Measurements from ENCODE around the gene TRIAP1.
"Not testable (repeated sequence)": the region's sequence is repeated elsewhere in the genome, so short reads cannot be mapped to it uniquely, and the experiment has no call there.

TRIAP1 gene

DNA sequence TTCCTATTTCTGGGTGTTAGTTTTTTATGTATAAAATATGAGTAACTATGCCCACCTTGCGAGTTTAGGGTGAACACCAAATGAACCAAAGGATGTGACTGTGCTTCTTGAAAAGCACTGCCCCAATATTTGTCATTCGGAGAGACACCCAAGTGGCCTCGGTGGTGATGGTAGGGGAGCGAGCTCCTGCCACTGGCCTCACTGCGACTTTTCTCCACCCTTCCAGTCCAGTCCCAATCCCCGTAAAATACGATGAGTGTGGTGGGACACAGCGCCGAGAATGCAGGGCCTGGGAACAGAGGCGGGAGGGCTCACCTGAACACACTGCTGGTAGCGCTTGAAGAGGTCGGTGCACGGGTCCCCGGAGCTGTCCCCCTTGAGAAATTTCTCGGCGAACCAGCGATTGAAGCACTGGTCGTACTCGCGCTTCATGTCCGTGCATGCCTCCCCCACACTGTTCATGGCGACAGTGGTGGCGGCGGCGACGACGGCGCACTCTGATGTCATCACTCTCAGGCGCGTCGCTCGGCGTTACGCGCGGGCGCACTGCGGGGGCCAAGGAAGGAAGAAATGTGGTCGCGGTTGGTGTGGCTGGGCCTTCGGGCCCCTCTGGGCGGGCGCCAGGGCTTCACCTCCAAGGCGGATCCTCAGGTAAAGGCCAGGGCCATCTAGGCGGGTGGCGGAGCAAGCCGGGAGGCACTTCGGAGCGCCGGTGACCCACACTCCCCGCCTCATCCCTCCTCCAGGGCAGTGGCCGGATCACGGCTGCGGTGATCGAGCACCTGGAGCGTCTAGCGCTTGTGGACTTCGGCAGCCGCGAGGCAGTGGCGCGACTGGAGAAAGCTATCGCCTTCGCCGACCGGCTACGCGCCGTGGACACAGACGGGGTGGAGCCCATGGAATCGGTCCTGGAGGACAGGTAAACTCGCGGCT lies at the start of gene TRIAP1, which contains the start of gene GATC:
Gene TRIAP1, minus strand, starts transcription at position 474 of the 933 bp plus-strand sequence. Its CDS starts 12 bp downstream, at position 462.
Gene GATC, plus strand, starts transcription at position 534 of the 933 bp plus-strand sequence. Its CDS starts 37 bp downstream, at position 571.
- peak; percentile 76 to 80 for DNase-seq (ENCODE audit: low read depth in 2 of 2)

DNA sequence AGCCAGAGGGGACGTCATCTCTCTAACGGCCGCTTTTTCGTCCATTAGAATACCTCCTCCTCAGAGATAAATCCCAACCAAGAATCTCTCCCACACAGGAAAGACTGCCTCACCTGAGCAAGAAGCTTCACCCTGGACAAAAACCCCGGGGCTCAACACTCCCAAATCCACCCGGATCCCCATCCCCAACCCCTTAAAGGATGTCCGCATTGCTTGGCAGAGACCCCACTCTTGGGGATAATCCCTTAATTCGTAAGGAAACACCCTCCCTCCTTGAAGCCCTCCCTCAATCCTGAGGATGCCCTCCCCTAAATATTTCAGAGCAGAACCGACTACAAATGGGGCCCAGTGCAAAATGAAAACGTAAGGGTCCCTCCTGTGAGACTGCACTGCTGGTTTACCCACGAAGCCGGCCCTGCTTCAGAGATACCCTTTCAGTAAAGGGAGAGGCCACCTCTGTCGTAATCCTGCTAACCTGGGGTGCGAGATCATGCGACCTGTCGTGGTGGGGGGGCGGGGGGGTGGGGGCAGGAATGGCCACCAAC lies 49.1 kb upstream of the TRIAP1 start:
- DNase-seq (ENCODE audit: low read depth in 2 of 2): no peak

DNA sequence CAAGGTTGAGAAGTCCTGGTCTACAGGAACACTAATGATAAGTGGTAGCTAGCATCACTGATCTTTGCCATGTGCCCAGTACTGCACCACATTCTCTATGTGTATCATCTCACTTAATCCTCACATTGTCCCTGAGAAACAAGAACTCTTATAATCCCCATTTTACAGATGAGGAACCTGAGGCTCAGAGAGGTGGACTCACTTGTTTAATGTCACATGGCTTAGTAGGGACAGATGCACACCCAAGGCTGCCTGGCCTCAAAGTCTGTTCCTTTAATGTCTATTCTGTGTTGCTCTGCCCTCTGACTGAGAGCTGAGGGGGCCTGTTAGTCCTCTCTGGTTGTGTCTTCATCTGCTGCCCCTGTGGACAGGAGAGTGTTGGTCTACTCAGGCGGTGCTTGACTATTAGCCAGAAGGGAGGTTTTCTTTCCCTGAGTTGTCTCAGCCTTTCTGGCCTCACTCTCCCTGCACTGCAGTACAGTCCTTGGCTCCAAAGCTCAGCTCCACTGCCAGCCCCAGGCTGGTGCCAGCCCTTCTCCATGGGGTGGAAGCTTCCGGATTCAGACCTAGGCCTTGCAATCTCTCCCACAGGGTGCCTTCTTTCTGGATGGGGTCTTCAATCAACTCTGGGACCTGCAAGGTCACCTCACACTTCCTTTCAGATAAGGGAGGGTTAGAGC lies 44.8 kb upstream of the TRIAP1 start:
- DNase-seq (ENCODE audit: low read depth in 2 of 2): no peak

DNA sequence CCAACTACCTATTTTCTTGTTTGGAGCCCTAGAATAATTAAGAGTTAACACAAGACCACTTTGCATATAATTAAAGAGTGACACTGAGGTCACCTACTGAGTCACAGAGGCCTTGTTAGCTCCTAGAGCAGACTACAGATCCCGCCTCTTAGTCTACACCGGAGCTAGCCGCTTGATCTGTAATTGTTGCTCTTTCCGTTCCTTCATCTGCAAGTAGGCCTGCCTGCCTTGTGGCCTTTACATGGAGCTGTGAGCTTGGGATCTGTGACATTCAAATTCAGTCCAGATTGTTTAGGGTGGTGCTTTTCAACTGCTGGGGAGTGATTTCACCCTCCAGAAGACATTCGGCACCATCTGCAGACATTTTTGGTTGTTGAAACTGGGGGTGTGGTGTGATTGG lies 44.1 kb upstream of the TRIAP1 start:
- no peak for DNase-seq (ENCODE audit: low read depth in 2 of 2)

DNA sequence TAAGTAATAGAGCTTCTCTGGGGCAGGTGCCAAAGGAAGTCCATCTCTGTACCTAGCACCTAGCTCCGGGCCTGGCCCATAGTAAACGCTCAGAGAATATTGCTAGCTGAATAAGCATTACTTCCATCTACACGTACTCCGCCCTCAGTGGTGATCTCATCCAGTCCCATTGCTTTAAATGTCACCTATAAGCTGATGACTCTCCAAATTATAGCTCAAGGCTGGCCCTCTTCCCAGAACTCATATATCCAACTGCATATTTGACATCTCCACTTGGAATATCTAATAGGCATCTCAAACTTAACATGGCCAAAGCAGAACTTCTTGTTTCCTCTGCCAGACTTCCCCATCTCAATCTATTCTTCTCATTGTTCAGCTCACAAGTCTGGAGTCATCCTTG lies 42.8 kb upstream of the TRIAP1 start:
- no peak for DNase-seq (ENCODE audit: low read depth in 2 of 2)

DNA sequence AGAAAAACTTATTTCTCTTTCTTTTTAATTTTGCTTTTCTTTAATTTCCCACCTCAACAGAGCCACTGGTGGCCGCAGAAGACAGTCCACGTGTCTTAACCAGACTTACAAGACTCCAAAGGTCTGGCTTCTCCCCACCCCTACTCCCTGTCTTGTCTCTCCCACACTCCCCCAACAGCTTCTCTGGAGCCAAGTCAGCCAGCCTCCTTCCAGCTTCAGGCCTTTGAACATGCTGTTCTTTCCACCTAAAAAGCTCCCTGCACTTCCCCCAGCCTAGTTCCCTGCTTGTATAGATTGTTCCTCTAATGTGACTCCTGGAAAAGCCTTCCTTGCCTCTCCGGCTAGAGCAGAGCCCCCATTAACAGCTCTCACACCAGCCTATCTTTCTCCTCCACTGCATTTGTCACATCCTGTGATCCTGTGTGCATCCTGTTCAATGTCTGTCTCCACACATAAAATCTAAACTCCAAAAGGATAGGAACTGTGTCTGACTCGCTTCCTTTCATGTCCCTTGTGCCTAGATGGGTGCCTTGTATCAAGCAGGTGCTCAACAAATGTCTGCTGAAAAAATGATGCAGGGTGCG lies 42.0 kb upstream of the TRIAP1 start:
- DNase-seq (ENCODE audit: low read depth in 2 of 2): no peak

DNA sequence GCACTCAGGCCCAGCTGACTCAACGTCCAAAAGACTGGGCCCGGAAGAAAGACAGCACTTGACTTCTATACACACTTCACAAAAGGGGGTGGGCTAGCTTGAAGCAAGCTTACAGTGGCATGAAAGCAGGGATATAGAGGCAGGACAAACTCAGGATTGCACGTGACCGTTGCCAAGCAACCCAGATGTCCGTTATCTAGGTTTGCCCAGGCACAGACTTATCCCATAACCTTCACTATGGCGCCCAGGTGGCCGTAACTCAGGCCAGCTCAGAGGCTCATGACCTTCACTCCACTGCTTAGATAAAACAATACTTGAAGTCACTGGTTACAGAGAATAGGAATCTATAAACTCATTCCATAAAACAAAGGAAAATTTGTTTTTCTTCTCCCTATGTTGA lies 41.4 kb upstream of the TRIAP1 start:
- not testable (repeated sequence) for DNase-seq (ENCODE audit: low read depth in 2 of 2)

DNA sequence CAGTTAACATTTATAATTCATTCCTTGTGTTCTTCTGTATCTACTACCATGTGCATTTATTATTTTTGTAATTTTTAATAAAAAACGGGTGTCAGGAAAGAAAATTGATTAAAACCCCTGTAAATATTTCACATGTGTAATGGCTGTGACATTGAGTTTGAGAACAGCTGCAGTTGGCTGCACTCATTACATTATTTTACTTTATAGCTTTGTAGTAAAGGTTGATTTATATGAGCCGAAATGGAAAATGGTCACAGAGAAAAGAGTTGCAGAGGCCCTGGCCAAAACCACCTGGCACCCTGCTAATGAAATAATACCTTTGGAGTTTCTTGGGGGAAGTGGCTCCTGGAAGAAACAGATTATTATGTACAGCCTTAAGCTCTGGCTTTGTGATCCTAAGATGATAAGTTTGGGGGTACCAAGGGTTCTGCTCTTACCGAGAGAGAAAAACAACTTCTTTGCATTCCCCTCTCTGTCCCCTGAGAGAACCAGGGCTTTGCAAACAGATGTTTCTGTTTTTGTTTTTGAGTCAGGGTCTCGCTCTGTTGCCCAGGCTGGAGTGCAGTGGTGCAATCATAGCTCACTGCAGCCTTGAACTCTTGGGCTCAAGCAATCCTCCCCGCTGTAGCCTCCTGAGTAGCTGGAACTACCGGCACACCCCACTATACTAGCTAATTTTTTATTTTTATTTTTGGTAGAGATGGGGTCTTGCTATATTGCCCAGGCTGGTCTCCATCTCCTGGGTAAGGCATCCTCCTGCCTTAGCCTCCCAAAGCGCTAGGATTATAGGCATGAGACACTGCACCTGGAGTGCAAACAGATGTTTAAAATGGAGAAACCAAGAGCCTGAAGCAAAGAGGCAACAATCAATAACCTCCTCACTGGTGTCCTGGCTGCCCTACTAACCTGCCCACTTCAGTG lies 40.0 kb upstream of the TRIAP1 start:
- no peak for DNase-seq (ENCODE audit: low read depth in 2 of 2)

DNA sequence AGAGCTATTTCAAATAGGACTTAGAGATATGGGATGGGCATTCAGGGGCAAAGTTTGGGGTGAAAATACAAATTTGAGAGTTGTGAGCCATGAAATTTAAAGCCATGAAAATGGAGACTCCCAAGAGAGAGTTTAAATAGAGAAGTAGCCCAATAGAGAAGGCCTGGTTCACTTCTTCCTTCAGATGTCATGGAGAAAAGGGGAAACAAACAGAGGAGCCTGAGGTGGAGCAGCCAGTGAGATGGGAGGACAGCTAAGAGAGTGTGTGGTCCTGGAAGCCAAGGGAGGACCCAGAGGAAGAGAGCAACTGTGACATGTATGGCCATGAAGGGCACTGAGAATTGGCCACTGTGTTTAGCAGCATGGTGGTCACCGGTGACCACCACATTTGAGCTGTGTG lies 37.4 kb upstream of the TRIAP1 start:
- DNase-seq (ENCODE audit: low read depth in 2 of 2): no peak

DNA sequence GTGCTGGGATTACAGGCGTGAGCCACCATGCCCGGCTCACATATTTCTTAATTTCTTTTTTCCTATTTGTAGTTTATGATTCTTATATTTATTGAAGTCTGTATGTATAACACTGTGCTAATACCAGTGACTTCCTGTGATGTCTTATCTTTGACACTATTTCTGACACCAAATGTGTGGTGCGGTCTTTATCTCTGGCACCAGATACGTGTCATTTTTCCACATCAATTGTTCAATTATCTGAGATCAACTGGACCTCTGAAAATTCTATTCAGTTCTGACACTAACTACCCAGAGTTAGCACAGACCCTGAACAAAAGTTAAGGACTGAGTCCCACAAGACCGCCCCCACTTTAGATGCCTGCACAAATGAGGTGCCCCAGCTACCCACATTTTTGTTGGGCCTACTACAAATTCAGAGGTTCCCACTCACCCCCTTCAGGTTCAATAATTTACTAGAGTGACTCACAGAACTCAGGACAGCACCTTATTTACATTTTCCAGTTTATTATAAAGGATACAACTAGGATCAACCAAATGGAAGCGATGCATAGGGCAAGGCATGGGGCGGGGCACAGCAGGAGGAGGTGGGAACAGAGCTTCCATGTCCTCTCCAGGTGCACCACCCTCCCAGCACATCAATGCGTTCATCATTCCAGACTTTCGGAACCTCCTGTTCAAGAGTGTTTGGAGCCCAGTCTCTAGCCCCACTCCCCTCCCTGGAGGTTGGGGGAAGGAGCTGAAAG lies 35.0 kb upstream of the TRIAP1 start:
- no peak for DNase-seq (ENCODE audit: low read depth in 2 of 2)

DNA sequence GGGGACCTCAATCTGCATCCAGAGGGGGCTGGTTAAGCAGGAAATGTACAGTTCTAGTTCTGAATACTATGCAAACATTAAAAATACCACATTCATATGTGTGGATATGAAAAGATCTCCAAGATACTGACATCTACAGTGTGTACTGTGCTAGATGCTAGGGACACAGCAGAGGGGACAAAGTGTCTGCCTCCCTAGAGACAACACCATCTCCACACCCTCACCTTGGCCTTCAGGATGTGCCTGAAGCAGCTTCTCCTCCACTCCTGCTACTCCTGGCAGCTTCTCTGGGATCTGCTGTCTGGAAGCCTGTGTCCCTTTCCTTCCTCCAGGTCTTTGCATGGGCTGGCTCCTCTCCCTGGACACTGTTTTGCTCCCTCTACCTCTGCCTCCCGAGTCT lies 34.0 kb upstream of the TRIAP1 start:
- DNase-seq (ENCODE audit: low read depth in 2 of 2): no peak

DNA sequence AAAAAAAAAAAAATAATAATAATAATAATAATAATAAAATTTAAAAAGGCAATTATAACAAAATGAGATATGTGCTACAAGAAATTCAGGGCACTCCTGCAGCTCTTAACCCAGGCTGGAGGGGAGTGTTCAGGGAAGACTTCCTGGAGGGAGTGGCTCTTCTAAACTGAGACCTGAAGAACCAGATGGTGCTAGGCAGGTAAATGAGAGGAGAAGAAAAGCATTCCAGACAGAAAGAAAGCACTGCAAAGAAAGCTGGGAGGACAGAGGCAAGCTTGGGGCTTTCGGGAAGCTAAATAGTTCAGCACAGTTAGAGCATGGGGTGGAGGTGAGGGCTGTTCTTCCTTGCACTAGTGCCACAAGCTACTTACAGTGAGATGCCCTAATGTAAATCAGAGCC lies 33.3 kb upstream of the TRIAP1 start:
- DNase-seq (ENCODE audit: low read depth in 2 of 2): no peak

DNA sequence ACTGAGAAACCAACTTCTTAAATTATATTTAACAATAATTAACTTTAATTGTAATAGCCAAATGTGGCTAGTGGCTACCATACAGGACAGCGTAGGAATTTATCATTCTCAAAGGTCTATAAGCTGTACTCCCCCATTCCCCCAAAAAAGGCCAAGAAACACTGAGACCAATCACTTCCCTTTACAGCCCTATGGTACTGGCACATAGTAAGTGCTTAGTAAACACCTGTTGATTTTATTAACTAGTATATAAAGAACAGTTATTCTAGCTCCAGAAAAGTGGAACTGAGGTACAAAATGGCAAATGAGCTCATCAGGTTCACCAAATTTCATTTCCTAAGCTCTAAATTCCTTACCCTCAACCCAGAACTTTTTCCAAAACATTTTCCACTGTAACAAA lies 29.5 kb upstream of the TRIAP1 start:
- DNase-seq (ENCODE audit: low read depth in 2 of 2): no peak

DNA sequence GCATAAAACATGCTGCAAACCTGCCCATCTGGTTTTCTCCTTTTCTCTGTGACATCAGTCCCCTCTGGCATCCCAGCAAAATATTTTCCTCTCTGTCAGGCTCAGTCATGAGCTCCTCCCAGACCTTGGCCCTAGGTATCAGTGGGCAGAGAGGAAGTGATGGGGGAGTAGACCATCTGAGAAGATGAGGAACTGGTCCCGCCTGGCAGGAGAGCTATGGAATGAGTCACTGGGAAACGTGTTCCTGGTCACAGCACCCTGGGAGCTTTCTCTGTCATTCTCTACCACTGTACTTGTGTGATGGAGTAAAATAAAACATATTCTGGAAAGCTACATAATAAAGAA lies 28.4 kb upstream of the TRIAP1 start:
- DNase-seq (ENCODE audit: low read depth in 2 of 2): no peak

DNA sequence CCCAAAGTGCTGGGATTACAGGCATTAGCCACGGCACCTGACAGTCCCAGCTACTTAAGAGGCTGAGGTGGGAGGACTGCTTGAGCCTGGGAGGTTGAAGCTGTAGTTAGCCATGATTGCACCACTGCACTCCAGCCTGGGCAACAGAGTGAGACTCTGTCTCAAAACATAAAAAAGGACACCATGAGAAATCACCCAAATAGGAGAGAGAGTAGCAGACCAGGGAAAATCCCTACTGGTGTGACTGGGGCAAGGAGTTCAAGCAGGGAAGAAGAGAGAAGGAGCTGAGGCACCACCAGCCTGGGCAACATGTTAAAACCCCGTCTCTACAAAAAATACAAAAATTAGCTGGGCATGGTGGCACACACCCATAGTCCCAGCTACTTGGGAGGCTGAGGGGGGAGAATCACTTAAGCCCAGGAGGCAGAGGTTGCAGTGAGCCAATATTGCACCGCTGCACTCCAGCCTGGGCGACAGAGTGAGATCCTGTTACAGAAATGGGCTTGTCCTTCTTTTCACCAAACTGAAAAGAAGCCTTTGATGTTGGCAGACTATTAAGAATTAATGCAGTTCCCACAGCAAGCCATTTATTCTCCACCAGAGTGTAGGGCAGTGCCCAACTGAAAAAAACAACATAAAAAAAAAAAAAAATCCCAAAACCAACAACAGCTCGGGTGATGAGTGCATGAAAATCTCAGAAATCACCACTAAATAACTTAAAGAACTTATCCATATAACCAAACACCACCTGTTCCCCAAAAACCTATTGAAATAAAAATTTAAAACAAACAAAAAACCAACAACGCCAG lies 27.8 kb upstream of the TRIAP1 start:
- DNase-seq (ENCODE audit: low read depth in 2 of 2): no peak

DNA sequence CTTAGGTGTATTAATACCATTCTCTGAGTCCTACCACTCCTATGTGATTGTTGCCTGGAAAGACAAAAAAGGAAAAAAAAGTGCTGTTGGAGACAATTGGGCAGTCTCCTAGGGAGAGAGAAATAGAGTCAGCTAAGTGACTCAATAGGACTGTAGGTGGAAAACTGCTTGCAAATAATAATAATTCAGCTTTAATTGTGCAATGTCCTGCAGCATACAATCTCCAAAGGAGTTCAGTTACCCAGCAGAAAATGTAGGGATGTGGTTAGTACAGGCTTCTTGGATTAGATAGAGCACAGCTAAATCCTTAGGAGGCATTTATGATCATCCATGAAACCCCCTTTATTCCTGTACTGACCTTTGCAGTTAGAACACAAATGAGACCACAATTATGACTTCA lies 26.3 kb upstream of the TRIAP1 start:
- DNase-seq (ENCODE audit: low read depth in 2 of 2): no peak

DNA sequence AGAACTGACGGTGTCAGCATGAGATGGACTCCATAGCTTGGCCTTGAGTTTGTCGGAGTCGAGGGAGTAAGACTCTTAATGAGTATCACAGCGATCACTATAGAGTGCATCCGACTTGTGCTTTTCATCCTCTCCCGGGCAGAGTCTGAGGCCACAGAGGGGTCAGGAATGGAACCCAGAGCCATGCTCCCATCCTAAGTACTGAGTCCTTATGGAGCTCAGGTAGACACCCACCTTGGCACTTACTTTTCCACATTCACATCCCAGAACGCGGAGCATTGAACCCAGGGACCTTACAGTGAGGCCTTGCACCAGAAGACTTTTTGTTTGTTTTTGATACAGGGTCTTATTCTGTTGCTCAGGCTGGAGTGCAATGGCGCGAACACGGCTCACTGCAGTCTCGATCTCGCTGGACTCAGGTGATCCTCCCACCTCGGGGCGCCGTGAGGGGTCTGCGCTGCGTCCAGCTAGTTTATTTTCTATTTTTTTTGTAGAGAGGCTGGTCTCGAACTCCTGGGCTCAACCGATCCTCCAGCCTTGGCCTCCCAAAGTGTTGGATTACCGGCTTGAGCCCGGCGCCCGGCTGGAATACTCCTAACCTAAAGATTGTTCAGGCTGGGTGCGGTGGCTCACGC lies 24.1 kb upstream of the TRIAP1 start:
- no peak for DNase-seq (ENCODE audit: low read depth in 2 of 2)

DNA sequence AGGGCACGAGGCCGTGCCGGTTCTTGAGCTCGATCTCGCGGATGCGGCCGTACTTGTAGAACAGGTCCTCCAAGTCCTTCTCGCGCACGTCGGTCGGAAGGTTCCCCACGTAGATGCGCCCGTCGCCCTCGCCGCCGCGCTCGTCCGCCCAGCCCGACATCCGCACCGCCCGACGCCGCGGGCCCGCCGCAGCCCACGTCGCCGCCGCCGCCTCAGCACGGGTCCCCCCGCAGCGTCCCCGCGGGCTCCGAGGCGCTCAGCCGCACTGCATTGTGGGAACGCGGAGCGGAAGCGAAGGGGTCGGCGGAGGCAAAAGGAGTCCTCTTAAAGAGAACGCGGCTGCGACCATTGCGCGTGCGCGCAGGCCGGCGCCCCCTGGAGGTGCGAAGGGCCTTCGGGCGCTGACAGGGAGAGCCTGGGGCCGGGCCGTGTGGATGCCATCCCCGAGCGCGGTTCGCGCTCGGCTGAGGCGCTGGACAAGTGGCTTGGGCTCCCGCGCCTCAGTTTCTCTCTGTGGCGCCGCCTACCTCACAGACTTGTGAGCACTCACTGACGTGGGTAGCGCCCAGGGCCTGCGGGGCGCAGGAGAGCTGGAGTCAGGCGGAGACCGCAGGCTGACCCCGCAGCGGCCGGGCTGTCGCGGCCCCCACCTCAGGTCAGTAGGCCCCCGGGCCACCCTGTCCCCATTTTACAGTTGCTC lies 23.4 kb upstream of the TRIAP1 start, which contains the start of gene SRSF9:
Gene SRSF9, minus strand, starts transcription at position 299 of the 700 bp plus-strand sequence. Its CDS starts 139 bp downstream, at position 160.
- DNase-seq (ENCODE audit: low read depth in 2 of 2): peak; percentile 95
